Activated naive CD8-positive, alpha-beta T cell (primary cell): Measurements from ENCODE around the gene GLIS1.
"Not testable (repeated sequence)": the region's sequence is repeated elsewhere in the genome, so short reads cannot be mapped to it uniquely, and the experiment has no call there.

Source experiments
- H3K27ac Mint-ChIP-seq: one replicate; pipeline ENCODE4 v1.8.0; 2021; ENCODE audit warnings: mixed read lengths
- H3K27me3 Mint-ChIP-seq: one replicate; pipeline ENCODE4 v1.8.0; 2021; ENCODE audit warnings: mixed read lengths
- H3K36me3 Mint-ChIP-seq: one replicate; pipeline ENCODE4 v1.8.0; 2021; ENCODE audit warnings: mixed read lengths
- H3K4me1 Mint-ChIP-seq: one replicate; pipeline ENCODE4 v1.8.0; 2021; ENCODE audit warnings: low read depth, mixed read lengths
- H3K4me3 Mint-ChIP-seq: one replicate; pipeline ENCODE4 v1.8.0; 2021; ENCODE audit warnings: mild to moderate bottlenecking, mixed read lengths
- H3K9me3 Mint-ChIP-seq: one replicate; pipeline ENCODE4 v1.8.0; 2021; ENCODE audit warnings: low read depth, mixed read lengths

Gene GLIS1

GRCh38 chr1:53655931-53656746 lies 82.8 kb downstream of the GLIS1 start:
- Mint-ChIP-seq H3K4me1 (no peaks in the 10 kb centered on the region), H3K36me3 (no peaks in the 10 kb centered on the region), H3K9me3 (no peaks in the 10 kb centered on the region), H3K4me3 (no peak overlapping the region), H3K27ac (no peak overlapping the region), H3K27me3 (peaks cover 5% of the 10 kb centered on the region)

- H3K27me3 Mint-ChIP-seq = peaks cover 5% of the 10 kb centered on the region
- no peak overlapping the region for H3K27ac Mint-ChIP-seq
- H3K4me3 Mint-ChIP-seq = no peak overlapping the region
- no peaks in the 10 kb centered on the region for H3K36me3 Mint-ChIP-seq
- H3K9me3 Mint-ChIP-seq = no peaks in the 10 kb centered on the region
- H3K4me1 Mint-ChIP-seq = no peaks in the 10 kb centered on the region
Measured at GRCh38 chr1:53654216-53655210, 84.5 kb downstream of the GLIS1 start.

- Mint-ChIP-seq H3K36me3 (no peaks in the 10 kb centered on the region), H3K27ac (no peak overlapping the region), H3K4me3 (no peak overlapping the region), H3K4me1 (no peaks in the 10 kb centered on the region), H3K9me3 (no peaks in the 10 kb centered on the region), H3K27me3 (peaks cover 5% of the 10 kb centered on the region)
Measured at GRCh38 chr1:53653631-53654030, 85.3 kb downstream of the GLIS1 start.

- H3K36me3 Mint-ChIP-seq = no peaks in the 10 kb centered on the region
- H3K9me3 Mint-ChIP-seq = no peaks in the 10 kb centered on the region
- H3K27me3 Mint-ChIP-seq = peaks cover 5% of the 10 kb centered on the region
- no peaks in the 10 kb centered on the region for H3K4me1 Mint-ChIP-seq
- no peak overlapping the region for H3K4me3 Mint-ChIP-seq
- H3K27ac Mint-ChIP-seq = no peak overlapping the region
Measured at GRCh38 chr1:53653200-53653575, 85.8 kb downstream of the GLIS1 start.

GRCh38 chr1:53652441-53653199 lies 86.3 kb downstream of the GLIS1 start:
- Mint-ChIP-seq H3K4me1 (no peaks in the 10 kb centered on the region), H3K27ac (no peak overlapping the region), H3K9me3 (no peaks in the 10 kb centered on the region), H3K27me3 (peaks cover 4% of the 10 kb centered on the region), H3K36me3 (no peaks in the 10 kb centered on the region), H3K4me3 (no peak overlapping the region)

GRCh38 chr1:53651356-53651755 lies 87.6 kb downstream of the GLIS1 start:
- H3K27me3 Mint-ChIP-seq = peaks cover 2% of the 10 kb centered on the region
- H3K4me3 Mint-ChIP-seq = no peak overlapping the region
- H3K36me3 Mint-ChIP-seq = no peaks in the 10 kb centered on the region
- H3K27ac Mint-ChIP-seq = no peak overlapping the region
- H3K4me1 Mint-ChIP-seq = no peaks in the 10 kb centered on the region
- no peaks in the 10 kb centered on the region for H3K9me3 Mint-ChIP-seq

GRCh38 chr1:53648516-53648915 lies 90.4 kb downstream of the GLIS1 start:
- Mint-ChIP-seq H3K27ac (no peak overlapping the region), H3K4me1 (no peaks in the 10 kb centered on the region), H3K4me3 (no peak overlapping the region), H3K27me3 (no peaks in the 10 kb centered on the region), H3K36me3 (no peaks in the 10 kb centered on the region), H3K9me3 (no peaks in the 10 kb centered on the region)

- not testable (repeated sequence) for H3K27ac Mint-ChIP-seq, H3K27me3 Mint-ChIP-seq, H3K9me3 Mint-ChIP-seq
Measured at GRCh38 chr1:53647915-53648314, 91.0 kb downstream of the GLIS1 start.

GRCh38 chr1:53646732-53647131 lies 92.2 kb downstream of the GLIS1 start:
- H3K36me3 Mint-ChIP-seq = no peaks in the 10 kb centered on the region
- H3K9me3 Mint-ChIP-seq = no peaks in the 10 kb centered on the region
- no peaks in the 10 kb centered on the region for H3K27me3 Mint-ChIP-seq
- H3K27ac Mint-ChIP-seq = no peak overlapping the region
- H3K4me1 Mint-ChIP-seq = no peaks in the 10 kb centered on the region
- H3K4me3 Mint-ChIP-seq = no peak overlapping the region

More at GRCh38 chr1:53647915-53648314, 91.0 kb downstream of the GLIS1 start:
- H3K36me3 Mint-ChIP-seq, H3K4me3 Mint-ChIP-seq, H3K4me1 Mint-ChIP-seq: not testable (repeated sequence)

GRCh38 chr1:53645690-53646078 lies 93.3 kb downstream of the GLIS1 start:
- Mint-ChIP-seq H3K4me3 (no peak overlapping the region), H3K27me3 (no peaks in the 10 kb centered on the region), H3K4me1 (no peaks in the 10 kb centered on the region), H3K27ac (no peak overlapping the region), H3K9me3 (no peaks in the 10 kb centered on the region), H3K36me3 (no peaks in the 10 kb centered on the region)

GRCh38 chr1:53644909-53645689 lies 93.9 kb downstream of the GLIS1 start:
- Mint-ChIP-seq H3K36me3 (no peaks in the 10 kb centered on the region), H3K27me3 (no peaks in the 10 kb centered on the region), H3K4me1 (no peaks in the 10 kb centered on the region), H3K27ac (no peak overlapping the region), H3K9me3 (no peaks in the 10 kb centered on the region), H3K4me3 (no peak overlapping the region)

GRCh38 chr1:53644496-53644895 lies 94.5 kb downstream of the GLIS1 start:
- Mint-ChIP-seq H3K9me3 (no peaks in the 10 kb centered on the region), H3K4me3 (no peak overlapping the region), H3K27me3 (no peaks in the 10 kb centered on the region), H3K4me1 (no peaks in the 10 kb centered on the region), H3K27ac (no peak overlapping the region), H3K36me3 (no peaks in the 10 kb centered on the region)

GRCh38 chr1:53643881-53644390 lies 95.0 kb downstream of the GLIS1 start:
- H3K36me3 Mint-ChIP-seq = no peaks in the 10 kb centered on the region
- H3K4me3 Mint-ChIP-seq = no peak overlapping the region
- H3K4me1 Mint-ChIP-seq = no peaks in the 10 kb centered on the region
- no peak overlapping the region for H3K27ac Mint-ChIP-seq
- H3K9me3 Mint-ChIP-seq = no peaks in the 10 kb centered on the region
- H3K27me3 Mint-ChIP-seq = no peaks in the 10 kb centered on the region
